Endothelial cell of umbilical vein (primary cell): ENCODE data around the gene PAK5.

Source experiments
- EZH2 ChIP-seq: IDR thresholded peaks from 2 replicates; pipeline ENCODE4 v1.6.1; 2012; ENCODE audit warnings: borderline replicate concordance, low read depth, mild to moderate bottlenecking, moderate library complexity, low read length, inconsistent platforms; ENCODE audit not compliant: severe bottlenecking
- FOS ChIP-seq: IDR thresholded peaks from 2 replicates; pipeline ENCODE4 v1.6.1; 2011; ENCODE audit warnings: mild to moderate bottlenecking, low read length, moderate library complexity, borderline replicate concordance; ENCODE audit not compliant: insufficient read depth
- JUN ChIP-seq: IDR thresholded peaks from 2 replicates; pipeline ENCODE4 v1.6.1; 2011; ENCODE audit warnings: borderline replicate concordance, low read depth; ENCODE audit not compliant: insufficient read length, insufficient read depth
- MYC ChIP-seq: IDR thresholded peaks from one replicate; pipeline ENCODE4 v1.6.1; 2011; ENCODE audit warnings: mild to moderate bottlenecking, low read depth, low read length
- POLR2A ChIP-seq: IDR thresholded peaks from 2 replicates; pipeline ENCODE4 v1.6.1; 2012; ENCODE audit warnings: low read depth, mild to moderate bottlenecking, control low read depth, low read length
- POLR2AphosphoS5 ChIP-seq: IDR thresholded peaks from 2 replicates; pipeline ENCODE4 v1.6.1; 2012; ENCODE audit warnings: low read depth, mild to moderate bottlenecking, control low read depth, low read length, moderate library complexity; ENCODE audit not compliant: insufficient read depth
- TF ChIP-seq, protein P1 (sequence below), 2 donors: IDR thresholded peaks; 1 replicate in 1 of 2; 2 replicates in 1 of 2; pipeline ENCODE4 v1.5.1; 2011; ENCODE audit warnings: low read length in 2 of 2, mild to moderate bottlenecking in 2 of 2, moderate library complexity in 2 of 2, control low read depth in 1 of 2, inconsistent platforms in 1 of 2, low read depth in 1 of 2; ENCODE audit not compliant: insufficient read depth in 1 of 2; ENCODE audit errors: extremely low read depth in 1 of 2
- TF ChIP-seq, protein P2 (sequence below): IDR thresholded peaks from 2 replicates; pipeline ENCODE4 v1.6.1; 2011; ENCODE audit not compliant: insufficient read depth, insufficient read length

DNA sequence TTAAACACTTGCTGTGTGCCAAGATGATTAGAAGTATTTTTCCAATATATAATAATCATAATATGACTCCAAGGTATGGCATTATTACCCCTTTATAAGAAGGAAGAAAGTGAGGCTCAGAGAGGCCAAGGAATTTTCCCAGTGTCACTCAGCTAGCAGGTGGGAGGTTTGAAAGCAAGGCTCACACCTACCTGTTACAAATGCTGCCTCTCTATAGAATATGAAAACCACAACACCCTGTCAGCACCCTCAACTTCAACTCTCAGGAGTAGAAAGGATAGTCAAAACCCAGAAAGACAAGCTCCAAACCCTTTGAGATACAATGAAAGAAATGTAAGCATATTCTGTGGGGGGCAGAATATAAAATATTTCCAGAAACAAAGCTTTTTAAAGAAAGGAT is 247.8 kb downstream of the PAK5 start:
- TF ChIP-seq POLR2AphosphoS5 (no peak), EZH2 (no peak), POLR2A (no peak), JUN (no peak), FOS (no peak), MYC (no peak)
- TF ChIP-seq, protein P1, sequence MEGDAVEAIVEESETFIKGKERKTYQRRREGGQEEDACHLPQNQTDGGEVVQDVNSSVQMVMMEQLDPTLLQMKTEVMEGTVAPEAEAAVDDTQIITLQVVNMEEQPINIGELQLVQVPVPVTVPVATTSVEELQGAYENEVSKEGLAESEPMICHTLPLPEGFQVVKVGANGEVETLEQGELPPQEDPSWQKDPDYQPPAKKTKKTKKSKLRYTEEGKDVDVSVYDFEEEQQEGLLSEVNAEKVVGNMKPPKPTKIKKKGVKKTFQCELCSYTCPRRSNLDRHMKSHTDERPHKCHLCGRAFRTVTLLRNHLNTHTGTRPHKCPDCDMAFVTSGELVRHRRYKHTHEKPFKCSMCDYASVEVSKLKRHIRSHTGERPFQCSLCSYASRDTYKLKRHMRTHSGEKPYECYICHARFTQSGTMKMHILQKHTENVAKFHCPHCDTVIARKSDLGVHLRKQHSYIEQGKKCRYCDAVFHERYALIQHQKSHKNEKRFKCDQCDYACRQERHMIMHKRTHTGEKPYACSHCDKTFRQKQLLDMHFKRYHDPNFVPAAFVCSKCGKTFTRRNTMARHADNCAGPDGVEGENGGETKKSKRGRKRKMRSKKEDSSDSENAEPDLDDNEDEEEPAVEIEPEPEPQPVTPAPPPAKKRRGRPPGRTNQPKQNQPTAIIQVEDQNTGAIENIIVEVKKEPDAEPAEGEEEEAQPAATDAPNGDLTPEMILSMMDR (IDR thresholded peaks at IDR 0.05; ENCODE audit: extremely low read depth in 1 of 2, insufficient read depth in 1 of 2, low read depth in 1 of 2, low read length in 2 of 2), result no peak
- TF ChIP-seq, protein P2, sequence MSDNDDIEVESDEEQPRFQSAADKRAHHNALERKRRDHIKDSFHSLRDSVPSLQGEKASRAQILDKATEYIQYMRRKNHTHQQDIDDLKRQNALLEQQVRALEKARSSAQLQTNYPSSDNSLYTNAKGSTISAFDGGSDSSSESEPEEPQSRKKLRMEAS, result no peak
